GM23338 (cell line): ENCODE data around the gene PRR36. TPM values are rescaled to one million over a fixed set of nuclear protein-coding genes. Genes with fewer than 3 reads are reported as not detected.

ENCODE experiments used
- ATAC-seq: fragments of 200-7000 bp; cut with Tn5 transposase; 3 replicates; pipeline ENCODE4 v1.9.1; 2020
- DNase-seq: peaks from one replicate; pipeline ENCODE4 v3.0.0-alpha.2; 2015; ENCODE audit warnings: low spot score
- H2AFZ ChIP-seq: fragments of 200-600 bp; sonication (generic); 2 replicates; pipeline ENCODE4 v1.8.0; 2016; ENCODE audit warnings: antibody characterized with exemption, mild to moderate bottlenecking, moderate library complexity
- H3F3A ChIP-seq: fragments of 200-600 bp; sonication (generic); replicated peaks from 2 replicates; pipeline ENCODE4 v1.8.0; 2017; ENCODE audit warnings: antibody characterized with exemption, mixed run types, low read depth
- H3K27ac ChIP-seq: fragments of 200-600 bp; sonication (generic); 2 replicates; pipeline ENCODE4 v1.6.1; 2016; ENCODE audit warnings: low read depth
- H3K27me3 ChIP-seq: fragments of 200-600 bp; sonication (generic); 2 replicates; pipeline ENCODE4 v1.8.0; 2016; ENCODE audit warnings: mild to moderate bottlenecking, mixed run types, moderate library complexity; ENCODE audit not compliant: insufficient read depth
- H3K36me3 ChIP-seq: fragments of 200-600 bp; sonication (generic); 2 replicates; pipeline ENCODE4 v1.8.0; 2016; ENCODE audit warnings: mild to moderate bottlenecking; ENCODE audit not compliant: insufficient read depth
- H3K4me1 ChIP-seq: fragments of 200-600 bp; sonication (generic); 2 replicates; pipeline ENCODE4 v1.8.0; 2016; ENCODE audit warnings: mild to moderate bottlenecking, moderate library complexity; ENCODE audit not compliant: insufficient read depth
- H3K4me2 ChIP-seq: fragments of 200-600 bp; sonication (generic); 2 replicates; pipeline ENCODE4 v1.7.1; 2017; ENCODE audit warnings: mixed run types
- H3K4me3 ChIP-seq: fragments of 200-600 bp; sonication (generic); 2 replicates; pipeline ENCODE4 v1.6.1; 2016; ENCODE audit warnings: mixed run types
- H3K79me2 ChIP-seq: fragments of 200-600 bp; sonication (generic); replicated peaks from 2 replicates; pipeline ENCODE4 v1.8.0; 2017; ENCODE audit warnings: mild to moderate bottlenecking; ENCODE audit not compliant: insufficient read depth
- H3K9me2 ChIP-seq: fragments of 200-600 bp; sonication (generic); 2 replicates; pipeline ENCODE4 v1.8.0; 2017; ENCODE audit not compliant: insufficient read depth
- H4K20me1 ChIP-seq: fragments of 200-600 bp; sonication (generic); replicated peaks from 2 replicates; pipeline ENCODE4 v1.8.0; 2017; ENCODE audit warnings: mild to moderate bottlenecking; ENCODE audit not compliant: insufficient read depth
- H3K27ac Mint-ChIP-seq: 2 replicates; pipeline ENCODE4 v1.8.0; 2020; ENCODE audit warnings: inconsistent platforms, mild to moderate bottlenecking, moderate library complexity, mixed read lengths
- H3K27me3 Mint-ChIP-seq: 3 replicates; pipeline ENCODE4 v1.8.0; 2022; ENCODE audit warnings: low read depth, mild to moderate bottlenecking, moderate library complexity, mixed read lengths, inconsistent platforms; ENCODE audit not compliant: insufficient read depth, poor library complexity
- H3K36me3 Mint-ChIP-seq: 3 replicates; pipeline ENCODE4 v1.8.0; 2021; ENCODE audit warnings: low read depth, mild to moderate bottlenecking, inconsistent platforms, moderate library complexity, mixed read lengths
- H3K4me1 Mint-ChIP-seq: 3 replicates; pipeline ENCODE4 v1.8.0; 2020; ENCODE audit warnings: mild to moderate bottlenecking, inconsistent platforms, mixed read lengths
- H3K4me3 Mint-ChIP-seq: 3 replicates; pipeline ENCODE4 v1.8.0; 2021; ENCODE audit warnings: moderate library complexity, mild to moderate bottlenecking, inconsistent platforms, mixed read lengths
- H3K9me3 Mint-ChIP-seq: 3 replicates; pipeline ENCODE4 v1.8.0; 2020; ENCODE audit warnings: moderate library complexity, mild to moderate bottlenecking, inconsistent platforms, mixed read lengths
- CREB1 ChIP-seq: fragments of 250-450 bp; sonication (Bioruptor Pico); IDR thresholded peaks from 2 replicates; pipeline ENCODE4 v1.5.0; 2020; ENCODE audit warnings: low read depth, mild to moderate bottlenecking, moderate library complexity
- CTCF ChIP-seq, 2 experiments: fragments of 200-600 bp in 1 of 2; sonication (generic) in 1 of 2; conservative IDR thresholded peaks; 2 replicates each; pipeline versions ENCODE4 v1.5.1 to v1.6.1; 2016 to 2017; ENCODE audit warnings: antibody characterized with exemption in 2 of 2, low read depth in 2 of 2, mild to moderate bottlenecking in 2 of 2, moderate library complexity in 1 of 2
- ETS1 ChIP-seq: IDR thresholded peaks from 2 replicates; pipeline ENCODE4 v1.6.1; 2016; ENCODE audit warnings: antibody characterized with exemption
- EZH2 ChIP-seq: fragments of 200-600 bp; sonication (generic); IDR thresholded peaks from one replicate; pipeline ENCODE4 v1.8.0; 2017; ENCODE audit warnings: antibody characterized with exemption, mild to moderate bottlenecking, low read depth; ENCODE audit not compliant: unreplicated experiment
- EZH2phosphoT487 ChIP-seq: fragments of 200-600 bp; sonication (generic); IDR thresholded peaks from one replicate; pipeline ENCODE4 v1.8.1; 2018; ENCODE audit warnings: antibody characterized with exemption; ENCODE audit not compliant: unreplicated experiment
- JUNB ChIP-seq: IDR thresholded peaks from one replicate; pipeline ENCODE4 v1.6.1; 2016; ENCODE audit warnings: antibody characterized with exemption; ENCODE audit not compliant: unreplicated experiment
- NANOG ChIP-seq: IDR thresholded peaks from 2 replicates; pipeline ENCODE4 v1.6.1; 2016; ENCODE audit warnings: antibody characterized with exemption, borderline replicate concordance
- POLR2AphosphoS5 ChIP-seq: IDR thresholded peaks from 2 replicates; pipeline ENCODE4 v1.6.1; 2016; ENCODE audit warnings: antibody characterized with exemption, low read depth
- STAT1 ChIP-seq: IDR thresholded peaks from one replicate; pipeline ENCODE4 v1.6.1; 2016; ENCODE audit warnings: antibody characterized with exemption; ENCODE audit not compliant: unreplicated experiment
- ZNF114 ChIP-seq: fragments of 250-450 bp; sonication (Bioruptor Pico); IDR thresholded peaks from 2 replicates; pipeline ENCODE4 v1.5.0; 2020; ENCODE audit warnings: mild to moderate bottlenecking, moderate library complexity
- ZNF331 ChIP-seq: fragments of 250-450 bp; sonication (Bioruptor Pico); IDR thresholded peaks from 2 replicates; pipeline ENCODE4 v1.5.0; 2020; ENCODE audit warnings: low read depth, mild to moderate bottlenecking, moderate library complexity
- ZNF462 ChIP-seq: fragments of 250-450 bp; sonication (Bioruptor Pico); IDR thresholded peaks from 2 replicates; pipeline ENCODE4 v1.5.0; 2020; ENCODE audit warnings: mild to moderate bottlenecking, moderate library complexity
- polyA plus RNA-seq: library from polyadenylated mRNA; unstranded; fragments of >200 nt; fragmentation: Nextera tagmentation; extraction: Ambion mirVana; gene quantifications from 2 replicates; pipeline ENCODE4 v1.2.1, GENCODE V29; 2016
- total RNA-seq: library from RNA; depleted of rRNA; stranded (reverse); fragments of >200 nt; shearing (Covaris generic); gene quantifications from 2 replicates; pipeline ENCODE4 v1.2.3, GENCODE V29; 2014
- TF ChIP-seq, protein P1 (sequence below): IDR thresholded peaks from one replicate; pipeline ENCODE4 v1.6.1; 2018; ENCODE audit warnings: antibody characterized with exemption; ENCODE audit not compliant: unreplicated experiment

PRR36 gene
- total and polyA plus RNA-seq, 2 experiments from 2014 or later: 17.6 to 17.9 TPM

GRCh38 chr19:7841751-7842660 lies 32.2 kb downstream of the PRR36 start:
- Histone ChIP-seq H3K4me1 (no peaks in the 10 kb centered on the region), H3K27ac (no peak overlapping the region), H2AFZ (no peak overlapping the region), H3K4me2 (no peak overlapping the region), H4K20me1 (no peaks in the 10 kb centered on the region), H3K27me3 (no peaks in the 10 kb centered on the region), H3F3A (peaks cover 18% of the 10 kb centered on the region), H3K36me3 (no peaks in the 10 kb centered on the region), H3K79me2 (no peaks in the 10 kb centered on the region), H3K4me3 (no peak overlapping the region), H3K9me2 (no peaks in the 10 kb centered on the region)
- no peak for DNase-seq
- ATAC-seq: no peak
- peaks cover 6% of the 10 kb centered on the region; the same call in 2 of the 3 replicates for H3K9me3 Mint-ChIP-seq
- H3K4me3 Mint-ChIP-seq: no peak overlapping the region
- H3K27ac Mint-ChIP-seq: no peak overlapping the region
- no peaks in the 10 kb centered on the region for H3K4me1 Mint-ChIP-seq
- no peak for TF ChIP-seq ZNF331
- no peak for TF ChIP-seq EZH2
- TF ChIP-seq CREB1 (CRISPR knock-in tag): no peak
- TF ChIP-seq POLR2AphosphoS5: no peak
- TF ChIP-seq, protein P1, sequence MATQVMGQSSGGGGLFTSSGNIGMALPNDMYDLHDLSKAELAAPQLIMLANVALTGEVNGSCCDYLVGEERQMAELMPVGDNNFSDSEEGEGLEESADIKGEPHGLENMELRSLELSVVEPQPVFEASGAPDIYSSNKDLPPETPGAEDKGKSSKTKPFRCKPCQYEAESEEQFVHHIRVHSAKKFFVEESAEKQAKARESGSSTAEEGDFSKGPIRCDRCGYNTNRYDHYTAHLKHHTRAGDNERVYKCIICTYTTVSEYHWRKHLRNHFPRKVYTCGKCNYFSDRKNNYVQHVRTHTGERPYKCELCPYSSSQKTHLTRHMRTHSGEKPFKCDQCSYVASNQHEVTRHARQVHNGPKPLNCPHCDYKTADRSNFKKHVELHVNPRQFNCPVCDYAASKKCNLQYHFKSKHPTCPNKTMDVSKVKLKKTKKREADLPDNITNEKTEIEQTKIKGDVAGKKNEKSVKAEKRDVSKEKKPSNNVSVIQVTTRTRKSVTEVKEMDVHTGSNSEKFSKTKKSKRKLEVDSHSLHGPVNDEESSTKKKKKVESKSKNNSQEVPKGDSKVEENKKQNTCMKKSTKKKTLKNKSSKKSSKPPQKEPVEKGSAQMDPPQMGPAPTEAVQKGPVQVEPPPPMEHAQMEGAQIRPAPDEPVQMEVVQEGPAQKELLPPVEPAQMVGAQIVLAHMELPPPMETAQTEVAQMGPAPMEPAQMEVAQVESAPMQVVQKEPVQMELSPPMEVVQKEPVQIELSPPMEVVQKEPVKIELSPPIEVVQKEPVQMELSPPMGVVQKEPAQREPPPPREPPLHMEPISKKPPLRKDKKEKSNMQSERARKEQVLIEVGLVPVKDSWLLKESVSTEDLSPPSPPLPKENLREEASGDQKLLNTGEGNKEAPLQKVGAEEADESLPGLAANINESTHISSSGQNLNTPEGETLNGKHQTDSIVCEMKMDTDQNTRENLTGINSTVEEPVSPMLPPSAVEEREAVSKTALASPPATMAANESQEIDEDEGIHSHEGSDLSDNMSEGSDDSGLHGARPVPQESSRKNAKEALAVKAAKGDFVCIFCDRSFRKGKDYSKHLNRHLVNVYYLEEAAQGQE: no peak
- TF ChIP-seq ETS1: no peak
- TF ChIP-seq ZNF114: no peak
- TF ChIP-seq CTCF (conservative IDR thresholded peaks at IDR 0.05; ENCODE audit: low read depth in 2 of 2): no peak
- TF ChIP-seq STAT1: no peak
- TF ChIP-seq JUNB: no peak
- TF ChIP-seq EZH2phosphoT487: no peak
- no peak for TF ChIP-seq ZNF462 (CRISPR knock-in tag)
- TF ChIP-seq NANOG: no peak
- H3K36me3 Mint-ChIP-seq: no peaks in the 10 kb centered on the region; the same call in 2 of the 3 replicates
- peaks cover 13% of the 10 kb centered on the region for H3K27me3 Mint-ChIP-seq
